Measurements from ENCODE around the gene SELENOM. TPM values are rescaled to one million over a fixed set of nuclear protein-coding genes. Genes with fewer than 3 reads are reported as not detected.

Gene SELENOM
- total RNA-seq, 3 donors from 2014 or later (not counting 1 experiment from before 2014, with no cell fraction given): 8.1 to 14.0 (median 10.6) TPM

DNA sequence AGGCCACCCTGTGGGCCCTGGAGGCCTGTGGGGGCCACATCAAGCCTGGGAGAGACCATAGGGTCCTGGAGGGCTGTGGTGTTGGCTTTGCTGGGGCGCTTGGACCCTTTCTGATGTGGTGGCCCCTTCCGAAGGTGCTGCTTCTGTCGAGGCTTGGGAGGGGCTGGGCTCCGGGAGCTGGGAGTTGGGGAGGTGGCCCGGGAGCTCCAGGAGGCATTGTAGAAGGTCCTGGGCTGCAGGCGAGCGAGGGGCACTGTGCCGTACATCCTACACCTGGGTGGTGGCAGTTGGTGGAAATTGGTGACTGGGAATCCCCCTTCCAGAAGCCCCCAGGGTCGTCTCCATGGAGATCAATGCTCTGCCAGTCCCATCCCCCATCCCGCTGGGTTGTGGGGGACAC, 30.4 kb upstream of the SELENOM start:
- H3K36me3 ChIP-seq (ENCODE audit: control insufficient read depth, insufficient read depth, low read length): no peaks in the 10 kb centered on the region
- 78% methylated on average over 10 of the region's 10 CpGs for WGBS (ENCODE audit: insufficient coverage)
- no peaks in the 10 kb centered on the region for H3K4me1 ChIP-seq (ENCODE audit: control insufficient read depth, insufficient read depth, low read length)
- H3K4me3 ChIP-seq (ENCODE audit: low read length): no peak overlapping the region
- DNase-seq (no peak), ATAC-seq (no peak)
- Mint-ChIP-seq H3K4me3 (no peak overlapping the region), H3K27me3 (ENCODE audit: low read depth in 2 of 2) (peaks cover 0 to 2% of the 10 kb centered on the region in 2 donors), H3K27ac (no peak overlapping the region), H3K36me3 (no peaks in the 10 kb centered on the region), H3K9me3 (no peaks in the 10 kb centered on the region), H3K4me1 (no peaks in the 10 kb centered on the region)
- no peaks in the 10 kb centered on the region for H3K27me3 ChIP-seq (ENCODE audit: control insufficient read depth, insufficient read depth, low read length)
- TF ChIP-seq, protein P1, sequence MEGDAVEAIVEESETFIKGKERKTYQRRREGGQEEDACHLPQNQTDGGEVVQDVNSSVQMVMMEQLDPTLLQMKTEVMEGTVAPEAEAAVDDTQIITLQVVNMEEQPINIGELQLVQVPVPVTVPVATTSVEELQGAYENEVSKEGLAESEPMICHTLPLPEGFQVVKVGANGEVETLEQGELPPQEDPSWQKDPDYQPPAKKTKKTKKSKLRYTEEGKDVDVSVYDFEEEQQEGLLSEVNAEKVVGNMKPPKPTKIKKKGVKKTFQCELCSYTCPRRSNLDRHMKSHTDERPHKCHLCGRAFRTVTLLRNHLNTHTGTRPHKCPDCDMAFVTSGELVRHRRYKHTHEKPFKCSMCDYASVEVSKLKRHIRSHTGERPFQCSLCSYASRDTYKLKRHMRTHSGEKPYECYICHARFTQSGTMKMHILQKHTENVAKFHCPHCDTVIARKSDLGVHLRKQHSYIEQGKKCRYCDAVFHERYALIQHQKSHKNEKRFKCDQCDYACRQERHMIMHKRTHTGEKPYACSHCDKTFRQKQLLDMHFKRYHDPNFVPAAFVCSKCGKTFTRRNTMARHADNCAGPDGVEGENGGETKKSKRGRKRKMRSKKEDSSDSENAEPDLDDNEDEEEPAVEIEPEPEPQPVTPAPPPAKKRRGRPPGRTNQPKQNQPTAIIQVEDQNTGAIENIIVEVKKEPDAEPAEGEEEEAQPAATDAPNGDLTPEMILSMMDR (IDR thresholded peaks at IDR 0.05): no peak
- no peaks in the 10 kb centered on the region for H3K9me3 ChIP-seq (ENCODE audit: control insufficient read depth, insufficient read depth, low read length)
- intact Hi-C loops (cut with micrococcal nuclease): no loop called here
- no peak overlapping the region for H3K27ac ChIP-seq (ENCODE audit: low read length)

DNA sequence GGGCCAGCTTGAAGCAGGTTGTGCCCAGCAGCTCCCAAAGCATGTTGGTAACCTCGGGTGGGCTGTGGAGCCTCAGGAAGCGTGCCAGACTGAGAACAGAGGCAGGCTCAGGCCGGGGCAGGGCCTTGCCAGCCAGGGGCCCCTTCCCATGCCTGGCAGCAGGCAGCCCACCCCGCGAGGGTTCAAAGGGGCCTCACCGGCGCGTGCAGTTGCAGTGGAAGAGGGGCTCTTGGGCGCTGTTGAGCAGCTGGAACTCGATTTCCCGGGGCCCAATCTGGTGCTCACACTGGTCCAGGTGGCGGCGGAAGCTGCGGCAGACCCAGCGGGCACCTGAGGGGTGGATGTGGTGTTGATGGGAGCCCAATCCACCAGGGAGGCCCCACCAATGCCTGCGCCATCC, 29.3 kb upstream of the SELENOM start:
- Mint-ChIP-seq H3K4me3 (no peak overlapping the region), H3K27ac (no peak overlapping the region), H3K4me1 (no peaks in the 10 kb centered on the region), H3K36me3 (no peaks in the 10 kb centered on the region), H3K9me3 (no peaks in the 10 kb centered on the region), H3K27me3 (ENCODE audit: low read depth in 2 of 2) (peaks cover 0 to 2% of the 10 kb centered on the region in 2 donors)
- H3K4me1 ChIP-seq (ENCODE audit: control insufficient read depth, insufficient read depth, low read length): no peaks in the 10 kb centered on the region
- H3K9me3 ChIP-seq (ENCODE audit: control insufficient read depth, insufficient read depth, low read length): no peaks in the 10 kb centered on the region
- TF ChIP-seq, protein P1 (IDR thresholded peaks at IDR 0.05): no peak
- intact Hi-C loops (cut with micrococcal nuclease): no loop called here
- ATAC-seq (no peak), DNase-seq (no peak)
- H3K27ac ChIP-seq (ENCODE audit: low read length): no peak overlapping the region
- H3K4me3 ChIP-seq (ENCODE audit: low read length): no peak overlapping the region
- 87% methylated on average over 16 of the region's 16 CpGs for WGBS (ENCODE audit: insufficient coverage)
- no peaks in the 10 kb centered on the region for H3K27me3 ChIP-seq (ENCODE audit: control insufficient read depth, insufficient read depth, low read length)
- H3K36me3 ChIP-seq (ENCODE audit: control insufficient read depth, insufficient read depth, low read length): no peaks in the 10 kb centered on the region

DNA sequence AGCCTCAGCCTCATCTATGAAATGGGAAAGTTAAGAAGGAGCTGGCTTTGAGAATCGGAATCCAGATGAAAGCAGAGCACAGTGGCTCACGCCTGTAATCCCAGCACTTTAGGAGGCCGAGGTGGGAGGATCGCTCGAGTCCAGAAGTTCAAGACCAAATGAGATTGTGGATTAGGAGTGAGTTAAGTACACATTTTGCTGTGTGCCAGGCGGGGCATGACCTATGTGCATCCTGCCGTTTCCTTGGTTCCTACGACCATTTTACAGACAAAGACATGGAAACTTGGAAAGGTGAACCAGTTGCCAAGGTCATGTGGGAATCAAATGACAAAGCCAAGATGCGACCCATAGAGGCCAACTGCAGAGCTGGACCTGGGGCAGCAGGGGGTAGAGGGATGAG, 28.8 kb upstream of the SELENOM start:
- H3K36me3 Mint-ChIP-seq: no peaks in the 10 kb centered on the region
- H3K4me1 Mint-ChIP-seq: no peaks in the 10 kb centered on the region
- 84% methylated on average over 9 of the region's 9 CpGs for WGBS (ENCODE audit: insufficient coverage)
- no peak for DNase-seq
- no peaks in the 10 kb centered on the region for H3K9me3 ChIP-seq (ENCODE audit: control insufficient read depth, insufficient read depth, low read length)
- H3K9me3 Mint-ChIP-seq: no peaks in the 10 kb centered on the region
- no peak overlapping the region for H3K27ac Mint-ChIP-seq
- no peaks in the 10 kb centered on the region for H3K36me3 ChIP-seq (ENCODE audit: control insufficient read depth, insufficient read depth, low read length)
- peaks cover 0 to 2% of the 10 kb centered on the region in 2 donors for H3K27me3 Mint-ChIP-seq (ENCODE audit: low read depth in 2 of 2)
- no peak overlapping the region for H3K4me3 ChIP-seq (ENCODE audit: low read length)
- intact Hi-C loops (cut with micrococcal nuclease): no loop called here
- no peaks in the 10 kb centered on the region for H3K4me1 ChIP-seq (ENCODE audit: control insufficient read depth, insufficient read depth, low read length)
- no peak overlapping the region for H3K4me3 Mint-ChIP-seq
- TF ChIP-seq, protein P1 (IDR thresholded peaks at IDR 0.05): no peak
- no peak for ATAC-seq
- no peaks in the 10 kb centered on the region for H3K27me3 ChIP-seq (ENCODE audit: control insufficient read depth, insufficient read depth, low read length)
- no peak overlapping the region for H3K27ac ChIP-seq (ENCODE audit: low read length)

DNA sequence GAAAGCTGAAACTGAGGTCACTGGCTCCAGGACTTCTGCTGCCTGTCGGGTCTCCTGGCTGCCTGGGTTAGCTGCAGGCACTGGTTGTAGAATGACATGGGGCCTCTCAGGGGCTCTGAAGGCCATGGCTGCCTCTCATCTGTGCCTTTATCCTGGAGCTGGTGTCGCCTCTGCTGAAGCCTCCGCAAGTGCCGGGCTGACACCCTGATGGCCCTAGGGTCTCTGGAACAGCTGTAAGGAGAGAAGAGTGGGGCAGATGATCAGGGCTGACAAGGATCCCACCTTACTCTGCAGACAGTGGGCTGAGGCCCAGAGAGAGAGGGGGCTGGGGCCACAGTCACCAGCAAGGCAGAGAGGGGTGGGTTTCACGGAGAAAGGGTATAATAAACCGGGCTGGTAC, 28.3 kb upstream of the SELENOM start:
- H3K4me1 Mint-ChIP-seq: no peaks in the 10 kb centered on the region
- no peaks in the 10 kb centered on the region for H3K9me3 Mint-ChIP-seq
- Histone ChIP-seq H3K36me3 (ENCODE audit: control insufficient read depth, insufficient read depth, low read length) (no peaks in the 10 kb centered on the region), H3K4me3 (ENCODE audit: low read length) (no peak overlapping the region), H3K9me3 (ENCODE audit: control insufficient read depth, insufficient read depth, low read length) (no peaks in the 10 kb centered on the region), H3K4me1 (ENCODE audit: control insufficient read depth, insufficient read depth, low read length) (no peaks in the 10 kb centered on the region), H3K27ac (ENCODE audit: low read length) (no peak overlapping the region), H3K27me3 (ENCODE audit: control insufficient read depth, insufficient read depth, low read length) (no peaks in the 10 kb centered on the region)
- H3K36me3 Mint-ChIP-seq: no peaks in the 10 kb centered on the region
- peaks cover 0 to 2% of the 10 kb centered on the region in 2 donors for H3K27me3 Mint-ChIP-seq (ENCODE audit: low read depth in 2 of 2)
- ATAC-seq (no peak), DNase-seq (no peak)
- TF ChIP-seq, protein P1 (IDR thresholded peaks at IDR 0.05): no peak
- intact Hi-C loops (cut with micrococcal nuclease): no loop called here
- no peak overlapping the region for H3K27ac Mint-ChIP-seq
- H3K4me3 Mint-ChIP-seq: no peak overlapping the region
- 93% methylated on average over 6 of the region's 6 CpGs for WGBS (ENCODE audit: insufficient coverage)

All from natural killer cell (primary cell).